Measurements from ENCODE around the gene POC1A. TPM values are rescaled to one million over a fixed set of nuclear protein-coding genes. Genes with fewer than 3 reads are reported as not detected.

The POC1A gene
- total RNA-seq, 1 experiment from 2014 or later: 29.0 TPM

- Histone ChIP-seq H3K4ac (ENCODE audit: low read depth, low read length) (no peak overlapping the region), H2AFZ (ENCODE audit: low read length) (no peak overlapping the region), H3K9ac (ENCODE audit: extremely low read depth, insufficient read length, low read length) (no peak overlapping the region), H2BK20ac (ENCODE audit: low read depth, low read length, poor library complexity, severe bottlenecking) (no peak overlapping the region), H3K79me1 (ENCODE audit: insufficient read depth, low read depth, low read length, poor library complexity, severe bottlenecking) (no peaks in the 10 kb centered on the region), H3K4me2 (ENCODE audit: insufficient read depth, insufficient read length, low read length) (no peak overlapping the region), H4K20me1 (ENCODE audit: control insufficient read depth, insufficient read depth, insufficient read length) (peaks cover 7% of the 10 kb centered on the region), H3K9me3 (ENCODE audit: control insufficient read depth, low read depth, low read length) (no peaks in the 10 kb centered on the region), H3K14ac (ENCODE audit: insufficient read depth, low read length) (no peak overlapping the region), H4K8ac (replicated peaks; ENCODE audit: insufficient read length, low read depth, low read length) (no peak overlapping the region), H2BK120ac (ENCODE audit: low read depth, low read length, poor library complexity, severe bottlenecking) (no peak overlapping the region), H2BK12ac (ENCODE audit: insufficient read length, low read depth, low read length) (no peak overlapping the region), H3K18ac (ENCODE audit: insufficient read length, low read depth, low read length) (no peak overlapping the region), H3K4me1 (ENCODE audit: insufficient read depth, low read length) (no peaks in the 10 kb centered on the region), H3K79me2 (ENCODE audit: insufficient read depth, low read length) (no peaks in the 10 kb centered on the region), H3T11ph (ENCODE audit: low read length) (no peak overlapping the region), H3K27me3 (ENCODE audit: insufficient read depth, low read length) (no peaks in the 10 kb centered on the region), H3K23me2 (ENCODE audit: insufficient read length, low read depth, low read length, poor library complexity, severe bottlenecking) (no peaks in the 10 kb centered on the region), H2AK5ac (ENCODE audit: insufficient read length, low read length) (no peak overlapping the region), H3K56ac (ENCODE audit: insufficient read length, low read depth, low read length) (no peak overlapping the region), H3K23ac (ENCODE audit: insufficient read length, low read depth, low read length) (no peak overlapping the region), H4K91ac (ENCODE audit: insufficient read length, low read depth, low read length) (no peak overlapping the region), H3K27ac (ENCODE audit: insufficient read length, low read depth, low read length) (no peak overlapping the region), H2BK15ac (ENCODE audit: low read depth, low read length) (no peak overlapping the region), H2BK5ac (ENCODE audit: insufficient read length, low read length) (no peak overlapping the region), H4K5ac (ENCODE audit: insufficient read length, low read depth, low read length) (no peak overlapping the region)
- no peak overlapping the region for H3K27ac Mint-ChIP-seq
- TF ChIP-seq CTCF (conservative IDR thresholded peaks at IDR 0.05): no peak
- H3K27me3 Mint-ChIP-seq (ENCODE audit: low read depth): no peaks in the 10 kb centered on the region
- peaks cover 3 to 4% of the 10 kb centered on the region in 2 experiments for H3K4me1 Mint-ChIP-seq
- no CpG with 5 or more reads among the region's 1 CpG for WGBS (ENCODE audit: extremely low coverage, insufficient read length, low lambda C conversion rate)
- H3K36me3 Mint-ChIP-seq (ENCODE audit: insufficient read depth in 1 of 3, low read depth in 3 of 3): peaks cover 30 to 75% (median 64%) of the 10 kb centered on the region in 3 experiments
- H3K4me3 Mint-ChIP-seq: no peak overlapping the region
- no peaks in the 10 kb centered on the region for H3K9me3 Mint-ChIP-seq
- no peak for DNase-seq
Measured at GRCh38 chr3:52146189-52146588, 8.0 kb downstream of the POC1A start.

Data from H9 (cell line).